SK-N-SH treated with all-trans-retinoic acid at 6 μM for 48 hours (cell line): ENCODE results near the gene FLOT2.
"Not testable (repeated sequence)": the region's sequence is repeated elsewhere in the genome, so short reads cannot be mapped to it uniquely, and the experiment has no call there.

ENCODE experiments used
- ATAC-seq: fragments of 200-7000 bp; cut with Tn5 transposase; 3 replicates; pipeline ENCODE4 v1.9.1; 2020; ENCODE audit warnings: mild to moderate bottlenecking, moderate library complexity
- ARNTL ChIP-seq: fragments of 450-650 bp; formaldehyde crosslinking; IDR thresholded peaks from 2 replicates; pipeline ENCODE4 v1.5.0; 2020; ENCODE audit warnings: low read depth, mild to moderate bottlenecking, moderate library complexity, borderline replicate concordance
- BACH2 ChIP-seq: fragments of 250-450 bp; sonication (Bioruptor Pico); IDR thresholded peaks from 2 replicates; pipeline ENCODE4 v1.9.0; 2021; ENCODE audit warnings: mild to moderate bottlenecking, borderline replicate concordance
- CSDC2 ChIP-seq: fragments of 250-450 bp; sonication (Bioruptor Pico); IDR thresholded peaks from 2 replicates; pipeline ENCODE4 v1.5.0; 2020; ENCODE audit warnings: mild to moderate bottlenecking, moderate library complexity
- ESRRG ChIP-seq: fragments of 250-450 bp; sonication (Bioruptor Pico); IDR thresholded peaks from 2 replicates; pipeline ENCODE4 v1.6.1; 2021; ENCODE audit warnings: mild to moderate bottlenecking
- GLIS3 ChIP-seq: fragments of 250-450 bp; sonication (Bioruptor Pico); IDR thresholded peaks from 2 replicates; pipeline ENCODE4 v1.5.0; 2020; ENCODE audit warnings: mild to moderate bottlenecking, moderate library complexity
- ISL1 ChIP-seq: fragments of 250-450 bp; sonication (Bioruptor Pico); IDR thresholded peaks from 2 replicates; pipeline ENCODE4 v2.1.2; 2022; ENCODE audit warnings: mild to moderate bottlenecking, moderate library complexity
- OSR1 ChIP-seq: fragments of 250-450 bp; sonication (Bioruptor Pico); IDR thresholded peaks from 2 replicates; pipeline ENCODE4 v1.8.0; 2022; ENCODE audit warnings: moderate library complexity, mild to moderate bottlenecking, inconsistent platforms
- PPARA ChIP-seq: fragments of 250-450 bp; sonication (Bioruptor Pico); IDR thresholded peaks from 2 replicates; pipeline ENCODE4 v1.5.0; 2020; ENCODE audit warnings: mild to moderate bottlenecking, borderline replicate concordance
- RARB ChIP-seq: fragments of 250-450 bp; sonication (Bioruptor Pico); IDR thresholded peaks from 2 replicates; pipeline ENCODE4 v1.8.0; 2021; ENCODE audit warnings: mild to moderate bottlenecking, moderate library complexity
- SNAI2 ChIP-seq: fragments of 250-450 bp; sonication (Bioruptor Pico); IDR thresholded peaks from 2 replicates; pipeline ENCODE4 v1.5.0; 2020; ENCODE audit warnings: mild to moderate bottlenecking, moderate library complexity
- TCF4 ChIP-seq: fragments of 250-450 bp; sonication (Bioruptor Pico); IDR thresholded peaks from 2 replicates; pipeline ENCODE4 v1.8.0; 2021; ENCODE audit warnings: mild to moderate bottlenecking, moderate library complexity, borderline replicate concordance
- TOX ChIP-seq: fragments of 250-450 bp; sonication (Bioruptor Pico); IDR thresholded peaks from 2 replicates; pipeline ENCODE4 v1.8.0; 2021; ENCODE audit warnings: mild to moderate bottlenecking, moderate library complexity, borderline replicate concordance
- ZC3H10 ChIP-seq: fragments of 250-450 bp; sonication (Bioruptor Pico); IDR thresholded peaks from 2 replicates; pipeline ENCODE4 v1.5.1; 2021; ENCODE audit warnings: mild to moderate bottlenecking, moderate library complexity
- ZFP30 ChIP-seq: fragments of 450-650 bp; formaldehyde crosslinking; IDR thresholded peaks from 2 replicates; pipeline ENCODE4 v1.5.0; 2022; ENCODE audit warnings: mild to moderate bottlenecking, moderate library complexity
- ZNF565 ChIP-seq: fragments of 450-650 bp; formaldehyde crosslinking; conservative IDR thresholded peaks from 2 replicates; pipeline ENCODE4 v1.5.0; 2020; ENCODE audit warnings: low read depth, mild to moderate bottlenecking, moderate library complexity
- ZNF70 ChIP-seq: fragments of 450-650 bp; formaldehyde crosslinking; IDR thresholded peaks from 2 replicates; pipeline ENCODE4 v1.5.0; 2020; ENCODE audit warnings: mild to moderate bottlenecking, moderate library complexity
- ZNF8 ChIP-seq: fragments of 450-650 bp; formaldehyde crosslinking; IDR thresholded peaks from 2 replicates; pipeline ENCODE4 v1.5.0; 2020; ENCODE audit warnings: mild to moderate bottlenecking, moderate library complexity
- TF ChIP-seq, protein P1 (sequence below): fragments of 250-450 bp; sonication (Bioruptor Pico); IDR thresholded peaks from 2 replicates; pipeline ENCODE4 v1.5.0; 2020; ENCODE audit warnings: mild to moderate bottlenecking, moderate library complexity
- TF ChIP-seq, protein P2 (sequence below): fragments of 250-450 bp; sonication (Bioruptor Pico); IDR thresholded peaks from 2 replicates; pipeline ENCODE4 v1.5.1; 2020; ENCODE audit warnings: low read depth, mild to moderate bottlenecking, moderate library complexity
- TF ChIP-seq, protein P3 (sequence below): fragments of 250-450 bp; sonication (Bioruptor Pico); IDR thresholded peaks from 2 replicates; pipeline ENCODE4 v1.8.0; 2020; ENCODE audit warnings: mild to moderate bottlenecking, moderate library complexity, borderline replicate concordance
- TF ChIP-seq, protein P4 (sequence below): fragments of 250-450 bp; sonication (Bioruptor Pico); IDR thresholded peaks from 2 replicates; pipeline ENCODE4 v1.5.1; 2021; ENCODE audit warnings: mild to moderate bottlenecking, moderate library complexity

Gene FLOT2

DNA sequence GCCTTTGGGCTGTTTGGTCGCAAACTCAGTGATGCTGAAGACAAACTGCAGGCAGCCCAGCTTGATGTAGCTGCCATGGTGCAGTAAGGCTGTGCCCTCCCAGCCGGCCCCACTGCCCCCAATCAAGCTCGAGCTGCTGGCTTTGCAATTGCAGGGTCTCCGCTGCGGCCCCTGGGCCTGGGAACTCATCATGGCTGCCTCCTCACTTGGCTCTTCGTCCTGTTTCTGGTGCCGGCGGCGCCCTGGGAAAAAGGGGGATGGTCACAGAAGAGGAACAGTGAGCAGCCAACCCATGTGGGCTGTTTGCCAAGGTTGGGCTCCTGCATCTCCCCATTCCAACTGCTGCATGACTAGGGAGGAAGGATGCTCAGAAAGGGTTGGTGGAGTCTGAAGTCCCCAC, 8.7 kb upstream of the FLOT2 start:
- TF ChIP-seq TCF4: no peak
- no peak for TF ChIP-seq ARNTL (CRISPR knock-in tag)
- no peak for TF ChIP-seq OSR1 (CRISPR knock-in tag)
- no peak for TF ChIP-seq TOX (CRISPR knock-in tag)
- no peak for TF ChIP-seq ZNF565 (CRISPR knock-in tag)
- no peak for TF ChIP-seq CSDC2
- TF ChIP-seq PPARA (CRISPR knock-in tag): no peak
- no peak for TF ChIP-seq ESRRG (CRISPR knock-in tag)
- TF ChIP-seq BACH2: no peak
- no peak for TF ChIP-seq ZC3H10 (CRISPR knock-in tag)
- TF ChIP-seq, protein P1, sequence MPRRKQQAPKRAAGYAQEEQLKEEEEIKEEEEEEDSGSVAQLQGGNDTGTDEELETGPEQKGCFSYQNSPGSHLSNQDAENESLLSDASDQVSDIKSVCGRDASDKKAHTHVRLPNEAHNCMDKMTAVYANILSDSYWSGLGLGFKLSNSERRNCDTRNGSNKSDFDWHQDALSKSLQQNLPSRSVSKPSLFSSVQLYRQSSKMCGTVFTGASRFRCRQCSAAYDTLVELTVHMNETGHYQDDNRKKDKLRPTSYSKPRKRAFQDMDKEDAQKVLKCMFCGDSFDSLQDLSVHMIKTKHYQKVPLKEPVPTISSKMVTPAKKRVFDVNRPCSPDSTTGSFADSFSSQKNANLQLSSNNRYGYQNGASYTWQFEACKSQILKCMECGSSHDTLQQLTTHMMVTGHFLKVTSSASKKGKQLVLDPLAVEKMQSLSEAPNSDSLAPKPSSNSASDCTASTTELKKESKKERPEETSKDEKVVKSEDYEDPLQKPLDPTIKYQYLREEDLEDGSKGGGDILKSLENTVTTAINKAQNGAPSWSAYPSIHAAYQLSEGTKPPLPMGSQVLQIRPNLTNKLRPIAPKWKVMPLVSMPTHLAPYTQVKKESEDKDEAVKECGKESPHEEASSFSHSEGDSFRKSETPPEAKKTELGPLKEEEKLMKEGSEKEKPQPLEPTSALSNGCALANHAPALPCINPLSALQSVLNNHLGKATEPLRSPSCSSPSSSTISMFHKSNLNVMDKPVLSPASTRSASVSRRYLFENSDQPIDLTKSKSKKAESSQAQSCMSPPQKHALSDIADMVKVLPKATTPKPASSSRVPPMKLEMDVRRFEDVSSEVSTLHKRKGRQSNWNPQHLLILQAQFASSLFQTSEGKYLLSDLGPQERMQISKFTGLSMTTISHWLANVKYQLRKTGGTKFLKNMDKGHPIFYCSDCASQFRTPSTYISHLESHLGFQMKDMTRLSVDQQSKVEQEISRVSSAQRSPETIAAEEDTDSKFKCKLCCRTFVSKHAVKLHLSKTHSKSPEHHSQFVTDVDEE (CRISPR knock-in tag): no peak
- no peak for TF ChIP-seq GLIS3 (CRISPR knock-in tag)
- TF ChIP-seq, protein P2, sequence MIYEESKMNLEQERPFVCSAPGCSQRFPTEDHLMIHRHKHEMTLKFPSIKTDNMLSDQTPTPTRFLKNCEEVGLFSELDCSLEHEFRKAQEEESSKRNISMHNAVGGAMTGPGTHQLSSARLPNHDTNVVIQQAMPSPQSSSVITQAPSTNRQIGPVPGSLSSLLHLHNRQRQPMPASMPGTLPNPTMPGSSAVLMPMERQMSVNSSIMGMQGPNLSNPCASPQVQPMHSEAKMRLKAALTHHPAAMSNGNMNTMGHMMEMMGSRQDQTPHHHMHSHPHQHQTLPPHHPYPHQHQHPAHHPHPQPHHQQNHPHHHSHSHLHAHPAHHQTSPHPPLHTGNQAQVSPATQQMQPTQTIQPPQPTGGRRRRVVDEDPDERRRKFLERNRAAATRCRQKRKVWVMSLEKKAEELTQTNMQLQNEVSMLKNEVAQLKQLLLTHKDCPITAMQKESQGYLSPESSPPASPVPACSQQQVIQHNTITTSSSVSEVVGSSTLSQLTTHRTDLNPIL: no peak
- TF ChIP-seq ZNF8 (CRISPR knock-in tag): no peak
- TF ChIP-seq ZFP30: no peak
- TF ChIP-seq ZNF70 (CRISPR knock-in tag): no peak
- no peak for TF ChIP-seq SNAI2
- no peak for TF ChIP-seq ISL1
- TF ChIP-seq, protein P3, sequence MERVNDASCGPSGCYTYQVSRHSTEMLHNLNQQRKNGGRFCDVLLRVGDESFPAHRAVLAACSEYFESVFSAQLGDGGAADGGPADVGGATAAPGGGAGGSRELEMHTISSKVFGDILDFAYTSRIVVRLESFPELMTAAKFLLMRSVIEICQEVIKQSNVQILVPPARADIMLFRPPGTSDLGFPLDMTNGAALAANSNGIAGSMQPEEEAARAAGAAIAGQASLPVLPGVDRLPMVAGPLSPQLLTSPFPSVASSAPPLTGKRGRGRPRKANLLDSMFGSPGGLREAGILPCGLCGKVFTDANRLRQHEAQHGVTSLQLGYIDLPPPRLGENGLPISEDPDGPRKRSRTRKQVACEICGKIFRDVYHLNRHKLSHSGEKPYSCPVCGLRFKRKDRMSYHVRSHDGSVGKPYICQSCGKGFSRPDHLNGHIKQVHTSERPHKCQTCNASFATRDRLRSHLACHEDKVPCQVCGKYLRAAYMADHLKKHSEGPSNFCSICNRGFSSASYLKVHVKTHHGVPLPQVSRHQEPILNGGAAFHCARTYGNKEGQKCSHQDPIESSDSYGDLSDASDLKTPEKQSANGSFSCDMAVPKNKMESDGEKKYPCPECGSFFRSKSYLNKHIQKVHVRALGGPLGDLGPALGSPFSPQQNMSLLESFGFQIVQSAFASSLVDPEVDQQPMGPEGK (CRISPR knock-in tag): no peak
- TF ChIP-seq, protein P4, sequence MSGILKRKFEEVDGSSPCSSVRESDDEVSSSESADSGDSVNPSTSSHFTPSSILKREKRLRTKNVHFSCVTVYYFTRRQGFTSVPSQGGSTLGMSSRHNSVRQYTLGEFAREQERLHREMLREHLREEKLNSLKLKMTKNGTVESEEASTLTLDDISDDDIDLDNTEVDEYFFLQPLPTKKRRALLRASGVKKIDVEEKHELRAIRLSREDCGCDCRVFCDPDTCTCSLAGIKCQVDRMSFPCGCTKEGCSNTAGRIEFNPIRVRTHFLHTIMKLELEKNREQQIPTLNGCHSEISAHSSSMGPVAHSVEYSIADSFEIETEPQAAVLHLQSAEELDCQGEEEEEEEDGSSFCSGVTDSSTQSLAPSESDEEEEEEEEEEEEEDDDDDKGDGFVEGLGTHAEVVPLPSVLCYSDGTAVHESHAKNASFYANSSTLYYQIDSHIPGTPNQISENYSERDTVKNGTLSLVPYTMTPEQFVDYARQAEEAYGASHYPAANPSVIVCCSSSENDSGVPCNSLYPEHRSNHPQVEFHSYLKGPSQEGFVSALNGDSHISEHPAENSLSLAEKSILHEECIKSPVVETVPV (CRISPR knock-in tag): no peak
- ATAC-seq: no peak

DNA sequence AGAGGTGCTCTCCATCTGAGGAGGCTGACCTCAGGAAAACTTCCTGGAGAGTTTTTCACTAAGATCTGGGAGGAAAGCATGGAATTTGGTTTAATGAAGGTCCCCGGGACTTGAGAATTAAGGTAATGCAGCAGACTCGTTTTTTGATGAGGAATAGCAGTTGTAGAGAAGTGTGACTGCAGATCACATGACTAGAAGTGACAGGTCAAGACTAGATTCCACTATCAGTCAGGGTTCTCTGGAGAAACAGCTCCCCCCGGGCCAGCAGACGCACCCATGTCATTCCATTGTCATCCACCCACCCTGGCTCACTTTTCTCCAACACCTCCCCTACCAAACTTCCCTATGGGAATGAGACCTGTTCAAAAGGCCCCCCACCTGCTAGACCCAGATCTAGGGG, 7.3 kb upstream of the FLOT2 start:
- no peak for TF ChIP-seq CSDC2
- no peak for TF ChIP-seq RARB (CRISPR knock-in tag)
- TF ChIP-seq SNAI2: no peak
- TF ChIP-seq ARNTL (CRISPR knock-in tag): no peak
- no peak for TF ChIP-seq BACH2
- no peak for TF ChIP-seq OSR1 (CRISPR knock-in tag)
- no peak for TF ChIP-seq ZC3H10 (CRISPR knock-in tag)
- TF ChIP-seq ISL1: no peak
- no peak for TF ChIP-seq ZFP30
- no peak for TF ChIP-seq TCF4
- TF ChIP-seq, protein P4 (CRISPR knock-in tag): no peak
- no peak for ATAC-seq

DNA sequence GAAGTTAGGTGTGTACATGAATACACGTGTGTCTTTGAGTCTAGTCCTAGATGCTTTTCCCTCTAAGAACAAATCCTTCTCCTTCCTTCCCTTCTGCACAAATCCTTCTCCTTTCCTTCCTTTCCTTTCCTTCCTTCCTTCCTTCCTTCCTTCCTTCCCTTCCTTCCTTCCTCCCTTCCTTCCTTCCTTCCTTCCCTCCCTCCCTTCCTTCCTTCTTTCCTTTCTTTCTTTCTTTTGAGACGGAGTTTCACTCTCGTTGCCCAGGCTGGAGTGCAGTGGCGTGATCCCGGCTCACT, 6.0 kb upstream of the FLOT2 start:
- not testable (repeated sequence) for ATAC-seq
